Measurements from ENCODE around the gene TTBK2.

- no peak for TF ChIP-seq CTCF (IDR thresholded peaks at IDR 0.05 in 4 of 5, conservative IDR thresholded peaks at IDR 0.05 in 1 of 5)
- no peak for TF ChIP-seq POLR2A (IDR thresholded peaks at IDR 0.05)
Observed at GRCh38 chr15:42786978-42787377, 133.6 kb downstream of the TTBK2 start.

Data from gastrocnemius medialis (tissue), 4 donors.